Measurements from ENCODE around the gene CTDSPL. TPM values are rescaled to one million over a fixed set of nuclear protein-coding genes. Genes with fewer than 3 reads are reported as not detected.

Gene CTDSPL
- total and polyA plus RNA-seq, 2 of the 13 experiments (the other 11 are each of a cell fraction or from before 2014, with no cell fraction given): 26.1 to 142 TPM

DNA sequence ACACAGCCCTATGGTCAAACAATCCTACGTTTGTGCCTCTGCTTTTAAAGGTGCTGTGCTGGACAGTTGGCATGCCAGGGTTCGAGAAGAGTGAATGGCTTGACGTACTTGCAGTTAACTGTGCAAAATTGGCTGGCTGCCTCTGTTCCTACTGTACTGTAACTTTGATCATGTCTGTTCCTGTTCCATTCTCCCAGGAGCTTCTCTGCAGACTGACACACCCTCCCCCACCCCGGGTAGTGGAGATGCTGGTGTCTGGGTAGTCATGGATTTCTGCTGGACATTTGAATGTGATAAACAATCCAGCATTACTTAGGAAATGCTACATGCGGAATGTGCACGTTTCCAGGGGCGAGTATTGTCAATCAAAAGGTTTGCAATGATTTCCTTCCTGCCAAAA, 122.4 kb downstream of the CTDSPL start (continued):
- TF ChIP-seq STAG1 (CRISPR knock-in tag; IDR thresholded peaks at IDR 0.05): no peak

DNA sequence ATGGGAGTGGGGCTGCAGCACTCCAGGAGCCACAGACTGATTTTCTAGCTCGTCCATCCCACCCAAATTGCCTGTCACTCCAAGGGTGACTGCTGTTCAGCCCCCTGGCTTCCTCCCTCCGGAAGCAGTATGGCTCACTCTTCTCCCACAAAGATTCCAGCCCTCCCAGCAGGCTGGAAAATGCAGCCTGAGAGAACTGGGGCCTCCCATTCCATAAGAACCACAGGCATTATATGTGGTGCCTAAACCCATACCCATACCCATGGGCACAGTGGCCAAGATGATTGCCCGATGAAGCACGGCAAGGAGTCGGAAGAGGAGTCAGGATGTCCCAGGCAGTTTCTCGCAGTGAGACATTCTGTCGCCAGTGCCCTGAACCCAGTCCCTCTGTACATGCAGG, 122.9 kb downstream of the CTDSPL start:
- WGBS (ENCODE audit: low lambda C conversion rate): 87% methylated on average over 7 of the region's 7 CpGs
- DNase-seq (ENCODE audit: low spot score) (no peak), FAIRE-seq (no peak), ATAC-seq (no peak)
- Histone ChIP-seq H3K27me3 (ENCODE audit: control insufficient read depth in 1 of 2, insufficient read depth in 2 of 2, low read length in 2 of 2) (no peaks in the 10 kb centered on the region; a peak in 1 of 5 replicates), H3K9me3 (ENCODE audit: low read length) (no peaks in the 10 kb centered on the region), H3K9ac (ENCODE audit: insufficient read depth, low read depth, low read length) (no peak overlapping the region), H3K4me2 (ENCODE audit: low read depth, low read length) (no peak overlapping the region), H3K4me3 (replicated peaks in 1 of 3; ENCODE audit: insufficient read depth in 1 of 3, low read depth in 2 of 3, low read length in 3 of 3) (no peak overlapping the region), H4K20me1 (ENCODE audit: insufficient read depth, low read length) (no peaks in the 10 kb centered on the region), H3K27ac (ENCODE audit: extremely low read length, insufficient read depth, low read length) (no peak overlapping the region), H2AFZ (ENCODE audit: low read length) (no peak overlapping the region), H3K4me1 (ENCODE audit: insufficient read depth, low read length) (peaks cover 59% of the 10 kb centered on the region), H3K36me3 (replicated peaks in 1 of 2; ENCODE audit: control insufficient read depth in 1 of 2, insufficient read depth in 2 of 2, low read length in 2 of 2) (peaks cover 21 to 33% of the 10 kb centered on the region in 2 experiments), H3K79me2 (ENCODE audit: insufficient read depth, low read length) (no peaks in the 10 kb centered on the region)
- intact Hi-C loops (cut with micrococcal nuclease; ENCODE audit: unreplicated experiment): no loop called here
- in situ Hi-C loops (cut with HindIII; ENCODE audit: extremely low pct_ligation_motif_present, low pct_unique_long_range_greater_than_20kb): no loop called here
- ChIA-PET POLR2A (interaction anchor here (1.0 kb wide), 1 partner anchor 12 kb away, joined by 3 read pairs; no protein-coding TSS in a partner anchor), CTCF (ENCODE audit: low intra/inter-chr PET ratio, low total read pairs) (no interaction called here)
- BruUV-seq (replicated peaks): no TSS peak
- TF ChIP-seq NPAS2 (CRISPR knock-in tag; IDR thresholded peaks at IDR 0.05; ENCODE audit: borderline replicate concordance): no peak
- TF ChIP-seq GLI4 (CRISPR knock-in tag; IDR thresholded peaks at IDR 0.05; ENCODE audit: borderline replicate concordance): no peak
- no peak for TF ChIP-seq GATAD1 (CRISPR knock-in tag; IDR thresholded peaks at IDR 0.05)
- TF ChIP-seq, protein P1, sequence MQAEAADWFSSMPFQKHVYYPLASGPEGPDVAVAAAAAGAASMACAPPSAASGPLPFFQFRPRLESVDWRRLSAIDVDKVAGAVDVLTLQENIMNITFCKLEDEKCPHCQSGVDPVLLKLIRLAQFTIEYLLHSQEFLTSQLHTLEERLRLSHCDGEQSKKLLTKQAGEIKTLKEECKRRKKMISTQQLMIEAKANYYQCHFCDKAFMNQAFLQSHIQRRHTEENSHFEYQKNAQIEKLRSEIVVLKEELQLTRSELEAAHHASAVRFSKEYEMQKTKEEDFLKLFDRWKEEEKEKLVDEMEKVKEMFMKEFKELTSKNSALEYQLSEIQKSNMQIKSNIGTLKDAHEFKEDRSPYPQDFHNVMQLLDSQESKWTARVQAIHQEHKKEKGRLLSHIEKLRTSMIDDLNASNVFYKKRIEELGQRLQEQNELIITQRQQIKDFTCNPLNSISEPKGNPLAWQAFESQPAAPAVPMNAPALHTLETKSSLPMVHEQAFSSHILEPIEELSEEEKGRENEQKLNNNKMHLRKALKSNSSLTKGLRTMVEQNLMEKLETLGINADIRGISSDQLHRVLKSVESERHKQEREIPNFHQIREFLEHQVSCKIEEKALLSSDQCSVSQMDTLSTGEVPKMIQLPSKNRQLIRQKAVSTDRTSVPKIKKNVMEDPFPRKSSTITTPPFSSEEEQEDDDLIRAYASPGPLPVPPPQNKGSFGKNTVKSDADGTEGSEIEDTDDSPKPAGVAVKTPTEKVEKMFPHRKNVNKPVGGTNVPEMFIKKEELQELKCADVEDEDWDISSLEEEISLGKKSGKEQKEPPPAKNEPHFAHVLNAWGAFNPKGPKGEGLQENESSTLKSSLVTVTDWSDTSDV (CRISPR knock-in tag; IDR thresholded peaks at IDR 0.05): no peak
- TF ChIP-seq ZNF841 (CRISPR knock-in tag; IDR thresholded peaks at IDR 0.05; ENCODE audit: borderline replicate concordance): no peak
- TF ChIP-seq, protein P2, sequence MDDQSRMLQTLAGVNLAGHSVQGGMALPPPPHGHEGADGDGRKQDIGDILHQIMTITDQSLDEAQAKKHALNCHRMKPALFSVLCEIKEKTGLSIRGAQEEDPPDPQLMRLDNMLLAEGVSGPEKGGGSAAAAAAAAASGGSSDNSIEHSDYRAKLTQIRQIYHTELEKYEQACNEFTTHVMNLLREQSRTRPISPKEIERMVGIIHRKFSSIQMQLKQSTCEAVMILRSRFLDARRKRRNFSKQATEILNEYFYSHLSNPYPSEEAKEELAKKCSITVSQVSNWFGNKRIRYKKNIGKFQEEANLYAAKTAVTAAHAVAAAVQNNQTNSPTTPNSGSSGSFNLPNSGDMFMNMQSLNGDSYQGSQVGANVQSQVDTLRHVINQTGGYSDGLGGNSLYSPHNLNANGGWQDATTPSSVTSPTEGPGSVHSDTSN (CRISPR knock-in tag; IDR thresholded peaks at IDR 0.05; ENCODE audit: borderline replicate concordance): no peak
- no peak for TF ChIP-seq NR2F6 (IDR thresholded peaks at IDR 0.05)
- TF ChIP-seq NR2F6 (CRISPR knock-in tag; IDR thresholded peaks at IDR 0.05): no peak
- TF ChIP-seq HOXA5 (CRISPR knock-in tag; IDR thresholded peaks at IDR 0.05): no peak
- TF ChIP-seq TCF12 (IDR thresholded peaks at IDR 0.05): no peak
- TF ChIP-seq TCF12 (CRISPR knock-in tag; IDR thresholded peaks at IDR 0.05): no peak
- TF ChIP-seq, protein P3, sequence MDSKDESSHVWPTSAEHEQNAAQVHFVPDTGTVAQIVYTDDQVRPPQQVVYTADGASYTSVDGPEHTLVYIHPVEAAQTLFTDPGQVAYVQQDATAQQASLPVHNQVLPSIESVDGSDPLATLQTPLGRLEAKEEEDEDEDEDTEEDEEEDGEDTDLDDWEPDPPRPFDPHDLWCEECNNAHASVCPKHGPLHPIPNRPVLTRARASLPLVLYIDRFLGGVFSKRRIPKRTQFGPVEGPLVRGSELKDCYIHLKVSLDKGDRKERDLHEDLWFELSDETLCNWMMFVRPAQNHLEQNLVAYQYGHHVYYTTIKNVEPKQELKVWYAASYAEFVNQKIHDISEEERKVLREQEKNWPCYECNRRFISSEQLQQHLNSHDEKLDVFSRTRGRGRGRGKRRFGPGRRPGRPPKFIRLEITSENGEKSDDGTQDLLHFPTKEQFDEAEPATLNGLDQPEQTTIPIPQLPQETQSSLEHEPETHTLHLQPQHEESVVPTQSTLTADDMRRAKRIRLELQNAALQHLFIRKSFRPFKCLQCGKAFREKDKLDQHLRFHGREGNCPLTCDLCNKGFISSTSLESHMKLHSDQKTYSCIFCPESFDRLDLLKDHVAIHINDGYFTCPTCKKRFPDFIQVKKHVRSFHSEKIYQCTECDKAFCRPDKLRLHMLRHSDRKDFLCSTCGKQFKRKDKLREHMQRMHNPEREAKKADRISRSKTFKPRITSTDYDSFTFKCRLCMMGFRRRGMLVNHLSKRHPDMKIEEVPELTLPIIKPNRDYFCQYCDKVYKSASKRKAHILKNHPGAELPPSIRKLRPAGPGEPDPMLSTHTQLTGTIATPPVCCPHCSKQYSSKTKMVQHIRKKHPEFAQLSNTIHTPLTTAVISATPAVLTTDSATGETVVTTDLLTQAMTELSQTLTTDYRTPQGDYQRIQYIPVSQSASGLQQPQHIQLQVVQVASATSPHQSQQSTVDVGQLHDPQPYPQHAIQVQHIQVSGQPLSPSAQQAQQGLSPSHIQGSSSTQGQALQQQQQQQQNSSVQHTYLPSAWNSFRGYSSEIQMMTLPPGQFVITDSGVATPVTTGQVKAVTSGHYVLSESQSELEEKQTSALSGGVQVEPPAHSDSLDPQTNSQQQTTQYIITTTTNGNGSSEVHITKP (CRISPR knock-in tag; IDR thresholded peaks at IDR 0.05; ENCODE audit: low read depth): no peak
- TF ChIP-seq NFE2L1 (CRISPR knock-in tag; IDR thresholded peaks at IDR 0.05; ENCODE audit: borderline replicate concordance): no peak
- TF ChIP-seq, protein P4, sequence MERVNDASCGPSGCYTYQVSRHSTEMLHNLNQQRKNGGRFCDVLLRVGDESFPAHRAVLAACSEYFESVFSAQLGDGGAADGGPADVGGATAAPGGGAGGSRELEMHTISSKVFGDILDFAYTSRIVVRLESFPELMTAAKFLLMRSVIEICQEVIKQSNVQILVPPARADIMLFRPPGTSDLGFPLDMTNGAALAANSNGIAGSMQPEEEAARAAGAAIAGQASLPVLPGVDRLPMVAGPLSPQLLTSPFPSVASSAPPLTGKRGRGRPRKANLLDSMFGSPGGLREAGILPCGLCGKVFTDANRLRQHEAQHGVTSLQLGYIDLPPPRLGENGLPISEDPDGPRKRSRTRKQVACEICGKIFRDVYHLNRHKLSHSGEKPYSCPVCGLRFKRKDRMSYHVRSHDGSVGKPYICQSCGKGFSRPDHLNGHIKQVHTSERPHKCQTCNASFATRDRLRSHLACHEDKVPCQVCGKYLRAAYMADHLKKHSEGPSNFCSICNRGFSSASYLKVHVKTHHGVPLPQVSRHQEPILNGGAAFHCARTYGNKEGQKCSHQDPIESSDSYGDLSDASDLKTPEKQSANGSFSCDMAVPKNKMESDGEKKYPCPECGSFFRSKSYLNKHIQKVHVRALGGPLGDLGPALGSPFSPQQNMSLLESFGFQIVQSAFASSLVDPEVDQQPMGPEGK (CRISPR knock-in tag; IDR thresholded peaks at IDR 0.05): no peak

Measured in HepG2 (cell line).